ENCODE measurements around the gene SYT6.

Gene SYT6

GRCh38 chr1:114116086-114116485, 37.6 kb downstream of the SYT6 start:
- DNase-seq, result no peak

- DNase-seq, result no peak
These were observed 39.2 kb downstream of the SYT6 start for GRCh38 chr1:114114185-114115094.

GRCh38 chr1:114113411-114114184, 40.1 kb downstream of the SYT6 start:
- DNase-seq, result no peak

- DNase-seq, result no peak
These were observed 40.9 kb downstream of the SYT6 start for GRCh38 chr1:114112775-114113174.

GRCh38 chr1:114111731-114112641, 41.7 kb downstream of the SYT6 start:
- DNase-seq, result peak in 1 of 2 experiments; percentile 58

- no peak for DNase-seq
These were observed 43.7 kb downstream of the SYT6 start for GRCh38 chr1:114109981-114110380.

GRCh38 chr1:114108751-114109255, 44.9 kb downstream of the SYT6 start:
- no peak for DNase-seq

- peak; percentile 17 to 79 for DNase-seq
These were observed 45.9 kb downstream of the SYT6 start for GRCh38 chr1:114107474-114108435.

- peak in 1 of 2 experiments; percentile 46 for DNase-seq
These were observed 48.2 kb downstream of the SYT6 start for GRCh38 chr1:114105421-114105979.

- no peak for DNase-seq
These were observed 48.7 kb downstream of the SYT6 start for GRCh38 chr1:114104949-114105348.

GRCh38 chr1:114103992-114104391, 49.7 kb downstream of the SYT6 start:
- DNase-seq, result no peak

- DNase-seq, result no peak
These were observed 51.5 kb downstream of the SYT6 start for GRCh38 chr1:114102136-114102535.

- DNase-seq, result no peak
These were observed 53.5 kb downstream of the SYT6 start for GRCh38 chr1:114100148-114100547.

- no peak for DNase-seq
These were observed 54.4 kb downstream of the SYT6 start for GRCh38 chr1:114099268-114099667.

GRCh38 chr1:114097109-114097508, 56.6 kb downstream of the SYT6 start:
- DNase-seq, result no peak

GRCh38 chr1:114094675-114095074, 59.0 kb downstream of the SYT6 start:
- DNase-seq, result no peak

- no peak for DNase-seq
These were observed 59.4 kb downstream of the SYT6 start for GRCh38 chr1:114094363-114094634.

- no peak for DNase-seq
These were observed 59.9 kb downstream of the SYT6 start for GRCh38 chr1:114093624-114094362.

GRCh38 chr1:114092186-114093062, 61.2 kb downstream of the SYT6 start:
- DNase-seq, result no peak

GRCh38 chr1:114091711-114092110, 62.0 kb downstream of the SYT6 start:
- no peak for DNase-seq

All from NCI-H524 (cell line).